ENCODE measurements around the gene CACNA2D2.

The CACNA2D2 gene

DNA sequence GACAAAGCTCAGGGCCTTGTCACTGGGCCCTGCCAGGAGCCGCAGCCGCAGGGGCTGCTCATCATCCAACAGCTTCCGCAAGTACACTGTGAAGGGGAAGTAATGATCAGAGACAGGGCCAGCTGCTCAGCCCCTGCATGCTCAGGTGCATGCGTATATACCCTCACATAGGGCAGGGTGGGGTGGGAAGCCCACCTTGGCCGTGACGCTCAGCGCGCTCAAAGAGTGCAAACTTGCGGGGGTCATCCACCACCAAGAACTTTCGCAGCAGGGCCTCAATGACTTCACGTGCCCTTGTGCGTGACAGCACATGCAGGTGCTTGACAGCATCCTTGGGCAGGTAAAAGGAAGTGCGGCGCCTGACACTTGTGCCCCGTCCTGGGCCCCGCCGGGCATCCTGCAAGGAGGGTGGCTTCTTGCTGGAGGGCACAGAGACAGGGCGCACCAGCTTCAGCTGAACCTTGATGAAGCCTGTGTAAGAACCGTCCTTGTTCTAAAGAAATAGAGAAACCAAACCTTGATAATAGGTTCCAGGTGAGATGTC, 172.0 kb downstream of the CACNA2D2 start:
- DNase-seq (ENCODE audit: low spot score): no peak
- in situ Hi-C loops (cut with MboI; ENCODE audit: low pct_unique_long_range_greater_than_20kb, low sequenced_read_pairs, unreplicated experiment): no loop called here
- TF ChIP-seq, protein P1, sequence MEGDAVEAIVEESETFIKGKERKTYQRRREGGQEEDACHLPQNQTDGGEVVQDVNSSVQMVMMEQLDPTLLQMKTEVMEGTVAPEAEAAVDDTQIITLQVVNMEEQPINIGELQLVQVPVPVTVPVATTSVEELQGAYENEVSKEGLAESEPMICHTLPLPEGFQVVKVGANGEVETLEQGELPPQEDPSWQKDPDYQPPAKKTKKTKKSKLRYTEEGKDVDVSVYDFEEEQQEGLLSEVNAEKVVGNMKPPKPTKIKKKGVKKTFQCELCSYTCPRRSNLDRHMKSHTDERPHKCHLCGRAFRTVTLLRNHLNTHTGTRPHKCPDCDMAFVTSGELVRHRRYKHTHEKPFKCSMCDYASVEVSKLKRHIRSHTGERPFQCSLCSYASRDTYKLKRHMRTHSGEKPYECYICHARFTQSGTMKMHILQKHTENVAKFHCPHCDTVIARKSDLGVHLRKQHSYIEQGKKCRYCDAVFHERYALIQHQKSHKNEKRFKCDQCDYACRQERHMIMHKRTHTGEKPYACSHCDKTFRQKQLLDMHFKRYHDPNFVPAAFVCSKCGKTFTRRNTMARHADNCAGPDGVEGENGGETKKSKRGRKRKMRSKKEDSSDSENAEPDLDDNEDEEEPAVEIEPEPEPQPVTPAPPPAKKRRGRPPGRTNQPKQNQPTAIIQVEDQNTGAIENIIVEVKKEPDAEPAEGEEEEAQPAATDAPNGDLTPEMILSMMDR (IDR thresholded peaks at IDR 0.05; ENCODE audit: extremely low read depth, insufficient read depth, missing control alignments): no peak

DNA sequence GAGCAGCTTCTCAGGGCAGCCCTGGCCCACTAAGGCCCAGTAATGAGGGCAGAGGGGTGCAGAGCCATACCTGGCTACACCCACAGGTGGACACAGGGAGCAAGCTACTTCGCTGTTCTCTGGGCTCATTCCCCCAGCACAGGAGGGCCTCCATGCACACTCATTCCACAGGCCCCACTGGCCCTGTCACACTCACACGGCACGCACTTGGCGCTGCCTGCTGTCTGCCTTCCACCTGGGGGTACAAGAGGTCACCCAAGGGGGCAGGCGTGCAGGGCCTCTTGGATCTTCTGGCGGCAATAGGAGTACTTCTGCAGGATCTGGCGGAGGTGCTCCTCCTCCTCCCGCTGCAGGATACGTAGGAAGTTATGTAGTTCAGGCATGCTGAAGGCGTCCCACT, 173.1 kb downstream of the CACNA2D2 start:
- TF ChIP-seq, protein P1 (IDR thresholded peaks at IDR 0.05; ENCODE audit: extremely low read depth, insufficient read depth, missing control alignments): no peak
- no peak for DNase-seq (ENCODE audit: low spot score)
- in situ Hi-C loops (cut with MboI; ENCODE audit: low pct_unique_long_range_greater_than_20kb, low sequenced_read_pairs, unreplicated experiment): no loop called here

DNA sequence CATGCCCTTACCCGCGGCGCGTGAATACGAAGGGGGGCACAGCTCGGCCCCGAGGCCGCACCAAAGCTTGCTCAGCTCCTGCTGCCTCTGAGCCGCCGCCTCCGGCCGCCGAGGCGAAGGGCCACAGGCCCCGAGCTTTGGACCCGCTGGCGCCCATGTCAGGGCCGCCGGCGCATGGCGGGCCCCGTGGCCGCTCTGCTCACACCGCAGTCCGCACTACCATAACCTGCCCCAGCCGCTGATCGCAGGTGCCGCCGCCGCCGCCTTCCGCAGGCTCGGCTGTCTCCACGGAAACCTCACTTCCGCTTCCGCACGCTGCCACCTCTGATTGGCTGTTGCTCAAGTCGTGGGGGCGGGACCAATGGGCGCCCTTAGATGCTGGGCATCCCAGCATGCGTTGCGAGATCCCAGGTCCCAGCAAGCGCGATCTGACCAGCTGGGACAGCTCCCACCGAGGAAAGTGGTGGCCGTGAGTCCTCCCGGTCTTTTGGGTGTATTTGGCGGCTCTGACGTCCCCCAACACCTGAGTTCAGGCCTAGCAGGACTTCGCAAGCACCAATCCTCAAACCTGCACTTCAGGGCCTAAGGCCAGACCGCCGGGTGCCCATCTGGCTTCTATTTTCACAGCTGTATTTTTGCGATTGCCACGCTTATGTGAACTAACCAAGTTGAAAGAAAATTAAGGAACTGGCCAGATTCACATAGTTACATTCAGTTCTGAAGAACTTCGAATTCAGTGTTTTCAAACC, 175.3 kb downstream of the CACNA2D2 start, which contains the start of gene TUSC2:
TUSC2 (minus strand) TSS at position 281 of the 749 bp plus-strand sequence; CDS start at position 157, 124 bp downstream.
- TF ChIP-seq, protein P1 (IDR thresholded peaks at IDR 0.05; ENCODE audit: extremely low read depth, insufficient read depth, missing control alignments): no peak
- in situ Hi-C loops (cut with MboI; ENCODE audit: low pct_unique_long_range_greater_than_20kb, low sequenced_read_pairs, unreplicated experiment): no loop called here
- DNase-seq (ENCODE audit: low spot score): peak; percentile 98

DNA sequence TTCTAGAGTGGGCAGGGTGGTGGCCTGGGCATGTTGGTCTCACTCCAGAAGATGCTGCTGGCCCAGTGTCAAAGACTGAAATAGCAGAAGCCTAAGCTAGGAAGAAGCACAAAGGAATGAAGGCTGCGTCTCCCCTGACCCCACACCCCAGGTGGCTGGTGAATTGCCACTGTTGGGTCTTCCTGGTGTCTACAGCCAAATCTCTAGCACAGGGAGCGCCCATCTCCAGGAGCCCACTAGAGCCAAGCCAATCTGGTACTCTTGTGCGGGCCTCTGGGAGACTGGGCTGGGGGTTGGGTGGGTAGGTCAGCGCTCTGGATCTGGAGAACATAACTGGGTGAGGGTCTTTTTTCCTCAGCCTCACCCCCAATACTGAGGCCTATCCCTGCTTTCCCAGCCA, 176.3 kb downstream of the CACNA2D2 start:
- DNase-seq (ENCODE audit: low spot score): no peak
- in situ Hi-C loops (cut with MboI; ENCODE audit: low pct_unique_long_range_greater_than_20kb, low sequenced_read_pairs, unreplicated experiment): no loop called here
- TF ChIP-seq, protein P1 (IDR thresholded peaks at IDR 0.05; ENCODE audit: extremely low read depth, insufficient read depth, missing control alignments): no peak

DNA sequence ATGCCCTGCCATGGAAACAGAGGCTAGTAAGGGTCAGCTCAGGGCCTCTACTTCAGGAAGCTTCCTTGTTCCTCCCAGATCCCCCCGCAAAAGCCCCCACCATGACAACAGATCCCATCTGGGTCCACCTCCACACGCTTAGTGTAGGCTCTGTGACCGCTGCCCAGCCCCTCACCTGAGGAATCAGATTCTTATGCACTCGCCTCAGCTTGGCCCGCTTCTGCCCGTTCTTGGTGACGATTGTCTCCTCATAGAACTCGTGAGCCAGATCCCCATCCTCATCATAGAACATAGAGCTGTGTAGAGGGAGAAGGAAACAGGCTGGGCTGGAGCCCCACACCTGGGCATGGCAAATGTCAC, 177.3 kb downstream of the CACNA2D2 start:
- TF ChIP-seq, protein P1 (IDR thresholded peaks at IDR 0.05; ENCODE audit: extremely low read depth, insufficient read depth, missing control alignments): no peak
- in situ Hi-C loops (cut with MboI; ENCODE audit: low pct_unique_long_range_greater_than_20kb, low sequenced_read_pairs, unreplicated experiment): no loop called here
- no peak for DNase-seq (ENCODE audit: low spot score)

DNA sequence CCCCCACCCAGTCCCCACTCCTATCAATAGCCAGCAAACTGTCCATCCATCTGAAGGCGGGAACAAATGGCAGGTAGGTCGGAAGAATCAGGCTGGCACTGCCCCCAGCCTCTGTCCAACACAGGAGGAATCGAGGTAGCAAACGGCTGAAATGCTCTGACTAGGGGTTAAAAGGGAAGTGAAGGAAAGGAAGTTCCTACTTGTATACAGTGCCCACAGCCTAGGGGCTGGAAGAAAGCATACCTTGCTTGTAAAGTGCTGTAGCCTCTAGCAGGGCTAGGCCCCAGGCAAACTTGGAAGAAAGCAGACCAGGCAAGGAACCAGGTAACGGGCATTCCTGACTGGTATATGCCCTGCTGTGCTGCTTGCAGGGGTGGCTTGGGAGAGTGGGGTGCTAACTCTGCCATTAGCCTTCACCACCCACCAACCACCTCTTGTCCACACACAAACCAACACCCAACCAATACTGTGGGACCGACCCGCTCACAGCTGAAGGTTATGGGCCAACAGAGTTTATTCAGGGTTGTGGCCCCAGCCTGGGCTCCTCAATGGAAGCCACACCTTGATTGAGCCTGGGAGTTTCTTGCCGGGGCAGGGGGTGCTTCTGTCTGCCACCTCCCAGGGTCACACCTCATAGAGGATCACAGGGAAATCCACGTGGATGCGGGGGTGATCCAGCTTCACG, 177.8 kb downstream of the CACNA2D2 start:
- DNase-seq (ENCODE audit: low spot score): no peak
- in situ Hi-C loops (cut with MboI; ENCODE audit: low pct_unique_long_range_greater_than_20kb, low sequenced_read_pairs, unreplicated experiment): no loop called here
- TF ChIP-seq, protein P1 (IDR thresholded peaks at IDR 0.05; ENCODE audit: extremely low read depth, insufficient read depth, missing control alignments): no peak
